ENCODE results near the gene ACAN. TPM values are rescaled to one million over a fixed set of nuclear protein-coding genes. Genes with fewer than 3 reads are reported as not detected.

The ACAN gene
- total RNA-seq, 2 donors from 2014 or later = 0.17 to 0.35 TPM

DNA sequence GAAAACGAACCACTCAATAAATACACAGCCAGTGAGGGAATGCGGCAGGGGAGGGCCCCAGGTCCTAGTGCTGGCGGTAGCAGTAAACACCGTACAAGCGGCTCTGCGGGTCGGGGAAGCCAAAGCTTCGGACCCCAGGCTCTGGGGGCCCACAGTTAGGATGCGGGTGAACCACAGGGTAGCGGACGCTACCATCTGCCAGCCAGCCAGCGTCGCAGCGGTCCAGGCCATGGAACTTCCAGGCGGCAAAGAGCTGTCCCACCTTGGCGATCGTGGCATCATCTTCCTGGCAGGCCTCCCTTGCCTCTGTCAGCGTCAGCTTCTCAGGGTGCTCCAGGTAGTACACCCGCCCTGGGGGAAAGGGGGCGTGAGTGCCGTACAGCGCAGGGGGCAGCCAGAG, 74.7 kb downstream of the ACAN start:
- intact Hi-C loops (cut with DNase I) = no loop called here
- no peaks in the 10 kb centered on the region for H3K9me3 ChIP-seq
- H3K36me3 ChIP-seq = no peaks in the 10 kb centered on the region
- no peak overlapping the region for H3K4me3 ChIP-seq
- no peak overlapping the region for H3K9ac ChIP-seq (ENCODE audit: low read depth in 2 of 2, low read length in 2 of 2)
- DNase-seq = no peak
- TF ChIP-seq, protein P1, sequence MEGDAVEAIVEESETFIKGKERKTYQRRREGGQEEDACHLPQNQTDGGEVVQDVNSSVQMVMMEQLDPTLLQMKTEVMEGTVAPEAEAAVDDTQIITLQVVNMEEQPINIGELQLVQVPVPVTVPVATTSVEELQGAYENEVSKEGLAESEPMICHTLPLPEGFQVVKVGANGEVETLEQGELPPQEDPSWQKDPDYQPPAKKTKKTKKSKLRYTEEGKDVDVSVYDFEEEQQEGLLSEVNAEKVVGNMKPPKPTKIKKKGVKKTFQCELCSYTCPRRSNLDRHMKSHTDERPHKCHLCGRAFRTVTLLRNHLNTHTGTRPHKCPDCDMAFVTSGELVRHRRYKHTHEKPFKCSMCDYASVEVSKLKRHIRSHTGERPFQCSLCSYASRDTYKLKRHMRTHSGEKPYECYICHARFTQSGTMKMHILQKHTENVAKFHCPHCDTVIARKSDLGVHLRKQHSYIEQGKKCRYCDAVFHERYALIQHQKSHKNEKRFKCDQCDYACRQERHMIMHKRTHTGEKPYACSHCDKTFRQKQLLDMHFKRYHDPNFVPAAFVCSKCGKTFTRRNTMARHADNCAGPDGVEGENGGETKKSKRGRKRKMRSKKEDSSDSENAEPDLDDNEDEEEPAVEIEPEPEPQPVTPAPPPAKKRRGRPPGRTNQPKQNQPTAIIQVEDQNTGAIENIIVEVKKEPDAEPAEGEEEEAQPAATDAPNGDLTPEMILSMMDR (IDR thresholded peaks at IDR 0.05) = no peak
- no peak overlapping the region for H3K27ac ChIP-seq
- H3K4me1 ChIP-seq = no peaks in the 10 kb centered on the region
- no peaks in the 10 kb centered on the region for H3K27me3 ChIP-seq

DNA sequence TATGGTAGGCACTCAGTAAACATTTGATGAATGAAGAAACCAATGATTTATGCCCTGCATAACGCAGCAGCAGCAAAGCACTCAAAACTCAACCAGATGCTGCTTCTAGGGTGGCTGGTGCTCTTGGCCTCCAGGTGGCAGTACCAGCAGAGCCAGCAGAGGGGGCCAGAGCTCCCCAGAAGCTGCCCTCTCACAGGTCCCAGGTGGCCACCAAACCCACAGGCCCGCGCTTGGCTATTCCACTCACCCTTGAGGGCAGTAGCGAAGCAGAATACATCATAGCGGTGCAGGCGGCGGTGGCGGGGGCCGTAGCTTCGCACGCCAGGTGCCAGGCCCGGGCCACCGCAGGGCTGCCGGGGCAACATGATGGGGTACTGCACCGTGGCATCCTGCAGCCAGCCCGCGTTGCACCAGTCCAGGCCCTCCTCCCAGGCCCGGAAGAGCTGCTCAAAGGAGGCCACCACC, 75.5 kb downstream of the ACAN start:
- H3K27ac ChIP-seq = no peak overlapping the region
- H3K36me3 ChIP-seq = no peaks in the 10 kb centered on the region
- H3K4me1 ChIP-seq = no peaks in the 10 kb centered on the region
- intact Hi-C loops (cut with DNase I) = no loop called here
- no peaks in the 10 kb centered on the region for H3K9me3 ChIP-seq
- H3K4me3 ChIP-seq = no peak overlapping the region
- TF ChIP-seq, protein P1 (IDR thresholded peaks at IDR 0.05) = peak; percentile 55
- no peak overlapping the region for H3K9ac ChIP-seq (ENCODE audit: low read depth in 2 of 2, low read length in 2 of 2)
- H3K27me3 ChIP-seq = no peaks in the 10 kb centered on the region
- no peak for DNase-seq

DNA sequence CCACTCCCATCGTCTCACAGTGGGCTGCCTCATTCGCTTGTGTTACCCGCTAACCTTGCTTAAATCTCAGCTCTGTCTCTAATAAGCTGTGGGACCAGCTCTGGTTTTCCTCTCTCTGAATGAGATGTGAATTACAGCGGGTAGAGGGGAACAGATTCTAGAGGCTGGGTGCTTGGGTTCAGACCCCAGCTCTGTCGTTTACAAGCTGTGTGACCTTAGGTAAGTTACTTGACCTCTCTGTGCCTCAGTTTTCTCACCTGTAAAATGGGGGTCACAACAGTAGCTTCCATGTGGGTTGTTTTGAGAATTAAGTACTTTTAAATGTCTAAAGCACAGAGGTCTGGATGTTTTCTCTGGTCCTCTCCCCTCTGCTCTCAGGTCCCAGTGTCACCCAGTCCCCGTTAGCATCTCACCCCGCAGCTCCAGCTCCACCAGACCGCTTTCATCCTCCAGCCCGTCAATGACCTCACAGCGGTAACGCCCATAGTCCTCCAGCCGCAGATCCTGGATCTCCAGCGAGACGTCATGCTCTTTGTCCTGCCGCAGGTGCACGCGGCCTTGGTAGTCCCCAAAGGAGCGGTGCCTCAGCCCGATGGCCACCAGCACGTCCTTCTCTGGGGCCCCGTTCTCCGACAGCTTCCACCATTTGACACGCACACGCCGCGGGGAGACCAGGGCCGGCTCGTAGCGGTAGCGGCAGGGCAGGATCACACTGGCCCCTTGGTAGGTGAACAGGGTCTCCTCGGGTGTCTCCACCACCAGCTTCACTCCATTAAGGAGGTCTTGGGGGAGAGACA, 77.9 kb downstream of the ACAN start:
- intact Hi-C loops (cut with DNase I) = no loop called here
- Histone ChIP-seq H3K27ac (no peak overlapping the region), H3K36me3 (no peaks in the 10 kb centered on the region), H3K9ac (ENCODE audit: low read depth in 2 of 2, low read length in 2 of 2) (no peak overlapping the region), H3K27me3 (no peaks in the 10 kb centered on the region), H3K9me3 (no peaks in the 10 kb centered on the region), H3K4me3 (no peak overlapping the region), H3K4me1 (no peaks in the 10 kb centered on the region)
- TF ChIP-seq, protein P1 (IDR thresholded peaks at IDR 0.05) = no peak
- no peak for DNase-seq

DNA sequence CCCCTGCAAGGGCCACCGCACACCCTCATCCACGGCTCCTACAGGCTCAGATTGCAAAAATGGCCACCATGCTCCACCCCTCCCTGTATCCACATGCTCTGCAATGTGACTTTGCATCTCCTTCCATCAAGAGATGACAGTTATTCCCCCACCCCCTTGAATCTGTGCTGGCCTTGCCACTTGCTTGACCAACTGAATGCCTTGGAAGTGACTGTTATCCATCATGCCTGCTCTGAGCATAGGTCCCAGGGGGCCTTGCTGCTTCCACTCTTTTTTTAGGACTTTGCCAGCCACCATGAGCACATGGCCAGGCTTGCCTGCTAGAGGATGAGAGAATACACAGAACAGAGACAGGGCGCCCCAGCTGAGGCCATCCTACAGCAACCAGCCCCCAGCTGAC, 78.5 kb downstream of the ACAN start:
- Histone ChIP-seq H3K4me3 (no peak overlapping the region), H3K4me1 (no peaks in the 10 kb centered on the region), H3K9ac (ENCODE audit: low read depth in 2 of 2, low read length in 2 of 2) (no peak overlapping the region), H3K36me3 (no peaks in the 10 kb centered on the region), H3K27ac (no peak overlapping the region), H3K27me3 (no peaks in the 10 kb centered on the region), H3K9me3 (no peaks in the 10 kb centered on the region)
- TF ChIP-seq, protein P1 (IDR thresholded peaks at IDR 0.05) = no peak
- DNase-seq = no peak
- intact Hi-C loops (cut with DNase I) = no loop called here

DNA sequence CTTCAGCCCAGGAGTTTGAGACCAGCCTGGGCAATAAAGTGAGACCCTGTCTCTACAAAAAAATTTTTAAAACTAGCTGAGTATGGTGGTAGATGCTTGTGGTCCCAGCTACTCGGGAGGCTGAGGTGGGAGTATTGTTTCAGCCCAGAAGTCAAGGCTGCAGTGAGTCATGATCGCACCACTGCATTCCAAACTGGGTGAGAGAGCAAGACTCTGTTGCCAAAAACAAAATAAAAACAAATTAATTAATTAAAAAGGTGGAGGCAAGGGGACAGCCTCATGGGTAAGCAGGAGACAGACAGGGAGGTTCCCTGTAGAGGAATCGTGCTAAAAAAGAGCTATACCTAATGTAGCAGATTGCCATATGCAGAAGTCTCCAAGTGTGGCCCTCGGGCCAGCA, 79.5 kb downstream of the ACAN start:
- Histone ChIP-seq H3K27me3 (no peaks in the 10 kb centered on the region), H3K9ac (ENCODE audit: low read depth in 2 of 2, low read length in 2 of 2) (no peak overlapping the region), H3K4me3 (no peak overlapping the region), H3K27ac (no peak overlapping the region), H3K9me3 (no peaks in the 10 kb centered on the region), H3K4me1 (no peaks in the 10 kb centered on the region), H3K36me3 (no peaks in the 10 kb centered on the region)
- DNase-seq = no peak
- TF ChIP-seq, protein P1 (IDR thresholded peaks at IDR 0.05) = no peak
- intact Hi-C loops (cut with DNase I) = no loop called here
